Activated CD8-positive, alpha-beta T cell treated with anti-CD3 and anti-CD28 coated beads for 36 hours (primary cell): ENCODE data around the gene CACNB3. TPM values are rescaled to one million over a fixed set of nuclear protein-coding genes. Genes with fewer than 3 reads are reported as not detected.
A peak's percentile ranks its signal among the peaks of the same experiment; 100 is the strongest.

Experiments used
- ATAC-seq: fragments of 200-7000 bp; cut with Tn5 transposase; one replicate; pipeline ENCODE4 v1.10.0; 2021; ENCODE audit warnings: mild to moderate bottlenecking, moderate library complexity
- CTCF ChIA-PET: fragments of 350-600 bp; sonication (Branson Sonifier 250); formaldehyde crosslinking; loops from one replicate; lab custom pipeline; 2021; ENCODE audit warnings: antibody characterized with exemption; lab: Charles Lee
- POLR2A ChIA-PET: fragments of 350-600 bp; sonication (Branson Sonifier 250); formaldehyde crosslinking; loops from one replicate; lab custom pipeline; 2021; ENCODE audit warnings: antibody characterized with exemption; lab: Charles Lee
- DNase-seq: peaks from one replicate; pipeline ENCODE4 v3.0.0-alpha.2; 2020
- H3K27ac Mint-ChIP-seq: one replicate; pipeline ENCODE4 v1.8.0; 2021; ENCODE audit warnings: mild to moderate bottlenecking, mixed read lengths
- H3K27me3 Mint-ChIP-seq: one replicate; pipeline ENCODE4 v1.8.0; 2021; ENCODE audit warnings: mixed read lengths
- H3K36me3 Mint-ChIP-seq: one replicate; pipeline ENCODE4 v1.8.0; 2021; ENCODE audit warnings: low read depth, mixed read lengths
- H3K4me1 Mint-ChIP-seq: one replicate; pipeline ENCODE4 v1.8.0; 2021; ENCODE audit warnings: low read depth, mixed read lengths
- H3K4me3 Mint-ChIP-seq: one replicate; pipeline ENCODE4 v1.8.0; 2021; ENCODE audit warnings: mild to moderate bottlenecking, moderate library complexity, mixed read lengths
- H3K9me3 Mint-ChIP-seq: one replicate; pipeline ENCODE4 v1.8.0; 2021; ENCODE audit warnings: mixed read lengths
- intact Hi-C: fragments of 100-400 bp; cut with micrococcal nuclease; formaldehyde crosslinking; loops from one replicate; pipeline ENCODE4 v1.10.0; 2022
- total RNA-seq, 2 experiments: library from RNA; stranded (reverse); gene quantifications; one replicate each; pipeline ENCODE4 v1.2.3, GENCODE V29; 2021
- TF ChIP-seq, protein P1 (sequence below): fragments of 200-600 bp; IDR thresholded peaks from one replicate; pipeline ENCODE4 v1.8.0; 2022; ENCODE audit warnings: antibody characterized with exemption, mild to moderate bottlenecking

Gene CACNB3
- total RNA-seq, 2 experiments from 2014 or later = 7.7 to 8.2 TPM

DNA sequence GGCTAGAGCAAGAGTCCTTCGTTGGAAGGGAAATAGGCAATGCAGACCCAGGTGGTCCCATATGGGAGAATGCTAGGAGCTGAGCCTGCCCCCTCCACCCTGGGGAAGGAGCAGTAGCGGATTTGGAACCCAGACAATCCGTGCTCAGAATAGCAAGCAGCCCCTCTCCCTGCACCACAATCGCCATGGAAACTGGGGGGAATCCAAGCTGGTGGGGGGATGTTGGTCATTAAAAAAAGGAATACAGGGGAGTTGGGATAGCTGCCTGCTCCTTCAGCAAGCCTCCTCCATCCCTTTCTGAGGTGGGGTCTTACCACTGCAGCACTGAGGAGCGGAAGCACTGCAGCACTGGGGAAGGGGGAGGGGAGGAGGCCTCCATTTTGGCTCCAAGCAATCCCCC lies 44.5 kb downstream of the CACNB3 start:
- ChIA-PET POLR2A (interaction anchor here (2.3 to 7.4 kb wide), 2 partner anchors 11 to 61 kb away, joined by 8 to 56 read pairs; partner anchors contain the start of gene DDX23), CTCF (interaction anchor here (1.3 to 9.2 kb wide), 2 partner anchors 11 to 42 kb away, joined by 6 to 103 read pairs; partner anchors contain the start of gene DDX23)
- H3K9me3 Mint-ChIP-seq = no peaks in the 10 kb centered on the region
- ATAC-seq (no peak), DNase-seq (no peak)
- H3K36me3 Mint-ChIP-seq = no peaks in the 10 kb centered on the region
- no peak overlapping the region for H3K27ac Mint-ChIP-seq
- TF ChIP-seq, protein P1, sequence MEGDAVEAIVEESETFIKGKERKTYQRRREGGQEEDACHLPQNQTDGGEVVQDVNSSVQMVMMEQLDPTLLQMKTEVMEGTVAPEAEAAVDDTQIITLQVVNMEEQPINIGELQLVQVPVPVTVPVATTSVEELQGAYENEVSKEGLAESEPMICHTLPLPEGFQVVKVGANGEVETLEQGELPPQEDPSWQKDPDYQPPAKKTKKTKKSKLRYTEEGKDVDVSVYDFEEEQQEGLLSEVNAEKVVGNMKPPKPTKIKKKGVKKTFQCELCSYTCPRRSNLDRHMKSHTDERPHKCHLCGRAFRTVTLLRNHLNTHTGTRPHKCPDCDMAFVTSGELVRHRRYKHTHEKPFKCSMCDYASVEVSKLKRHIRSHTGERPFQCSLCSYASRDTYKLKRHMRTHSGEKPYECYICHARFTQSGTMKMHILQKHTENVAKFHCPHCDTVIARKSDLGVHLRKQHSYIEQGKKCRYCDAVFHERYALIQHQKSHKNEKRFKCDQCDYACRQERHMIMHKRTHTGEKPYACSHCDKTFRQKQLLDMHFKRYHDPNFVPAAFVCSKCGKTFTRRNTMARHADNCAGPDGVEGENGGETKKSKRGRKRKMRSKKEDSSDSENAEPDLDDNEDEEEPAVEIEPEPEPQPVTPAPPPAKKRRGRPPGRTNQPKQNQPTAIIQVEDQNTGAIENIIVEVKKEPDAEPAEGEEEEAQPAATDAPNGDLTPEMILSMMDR = no peak
- intact Hi-C loops = no loop called here
- no peak overlapping the region for H3K4me3 Mint-ChIP-seq
- H3K27me3 Mint-ChIP-seq = peaks cover 24% of the 10 kb centered on the region
- H3K4me1 Mint-ChIP-seq = peaks cover 21% of the 10 kb centered on the region

GRCh38 chr12:48863291-48863690 lies 45.0 kb downstream of the CACNB3 start:
- ChIA-PET POLR2A (interaction anchor here (2.3 to 7.4 kb wide), 2 partner anchors 11 to 61 kb away, joined by 8 to 56 read pairs; partner anchors contain the start of gene DDX23), CTCF (interaction anchor here (1.3 to 9.2 kb wide), 2 partner anchors 11 to 41 kb away, joined by 6 to 103 read pairs; partner anchors contain the start of gene DDX23)
- Mint-ChIP-seq H3K9me3 (no peaks in the 10 kb centered on the region), H3K4me3 (no peak overlapping the region), H3K27me3 (peaks cover 24% of the 10 kb centered on the region), H3K36me3 (no peaks in the 10 kb centered on the region), H3K27ac (no peak overlapping the region), H3K4me1 (peaks cover 21% of the 10 kb centered on the region)
- intact Hi-C loops = no loop called here
- DNase-seq (no peak), ATAC-seq (no peak)
- TF ChIP-seq, protein P1 = no peak

DNA sequence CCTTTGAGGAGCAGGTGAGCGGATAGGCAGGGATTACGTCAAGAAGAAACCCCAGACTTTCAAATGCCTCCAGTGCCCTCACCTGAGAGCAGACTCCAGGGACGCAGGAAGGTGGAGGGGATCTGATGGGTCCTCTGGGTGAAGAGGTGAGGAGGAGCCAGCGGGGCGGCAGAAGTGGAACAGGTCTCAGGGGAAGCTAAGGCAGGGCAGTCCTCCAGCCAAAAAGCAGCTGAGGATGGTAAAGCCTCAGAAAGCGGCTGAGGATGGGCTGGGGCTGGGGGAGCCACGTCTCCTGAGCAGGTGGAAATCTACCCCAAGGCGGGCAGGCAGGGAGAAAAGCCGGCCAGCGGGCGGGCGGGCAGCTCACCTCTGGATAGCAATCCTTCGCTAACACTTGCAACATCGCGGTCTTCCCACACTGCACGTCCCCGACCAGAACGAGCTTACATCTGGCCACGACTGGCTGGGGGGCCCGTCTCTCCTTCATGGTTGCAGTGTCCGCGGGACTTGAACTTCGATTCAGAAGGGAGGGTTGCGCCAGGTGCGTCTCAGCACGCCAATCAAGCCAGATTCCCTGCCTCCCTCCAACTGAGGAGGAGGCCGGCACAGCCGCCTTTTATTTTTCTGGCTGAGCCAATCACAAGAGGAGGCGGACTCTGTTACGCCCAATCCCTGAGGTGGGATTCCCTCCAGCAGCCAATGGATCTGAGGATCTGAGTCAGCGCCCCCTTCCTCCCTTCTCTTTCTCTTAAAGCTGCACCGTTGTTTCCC lies 47.2 kb downstream of the CACNB3 start, which contains the start of gene RND1:
Gene RND1 (minus strand): TSS at position 590 of the 771 bp plus-strand sequence. CDS start 103 bp downstream, at position 487.
- intact Hi-C loops = no loop called here
- TF ChIP-seq, protein P1 = no peak
- POLR2A ChIA-PET = interaction anchor here (0.6 to 7.4 kb wide), 10 partner anchors 9 to 265 kb away, joined by 3 to 56 read pairs (median 3); partner anchors contain the start of genes DDX23, FKBP11 and TUBA1B
- peak within 1 kb of the TSS; percentile 79 for H3K27ac Mint-ChIP-seq
- peaks cover 24% of the 10 kb centered on the region for H3K27me3 Mint-ChIP-seq
- H3K4me3 Mint-ChIP-seq = peak within 1 kb of the TSS; percentile 84
- ATAC-seq = peak; percentile 94
- DNase-seq = peak; percentile 91
- H3K36me3 Mint-ChIP-seq = no peaks in the 10 kb centered on the region
- CTCF ChIA-PET = interaction anchor here (1.0 to 9.2 kb wide), 15 partner anchors 9 to 199 kb away, joined by 3 to 103 read pairs (median 4); partner anchors contain the start of genes DDX23, FKBP11 and WNT1
- H3K4me1 Mint-ChIP-seq = peaks cover 21% of the 10 kb centered on the region
- H3K9me3 Mint-ChIP-seq = no peaks in the 10 kb centered on the region

- Mint-ChIP-seq H3K27ac (peak overlapping the region; percentile 79), H3K4me3 (peak overlapping the region; percentile 84), H3K4me1 (peaks cover 18% of the 10 kb centered on the region), H3K27me3 (peaks cover 24% of the 10 kb centered on the region), H3K9me3 (no peaks in the 10 kb centered on the region), H3K36me3 (no peaks in the 10 kb centered on the region)
- intact Hi-C loops = no loop called here
- TF ChIP-seq, protein P1 = no peak
- POLR2A ChIA-PET = interaction anchor here (0.5 to 7.4 kb wide), 6 partner anchors 10 to 265 kb away, joined by 3 to 56 read pairs (median 5); partner anchors contain the start of genes DDX23, FKBP11 and TUBA1B
- CTCF ChIA-PET = interaction anchor here (1.1 to 9.2 kb wide), 12 partner anchors 10 to 198 kb away, joined by 3 to 103 read pairs (median 6); partner anchors contain the start of genes DDX23, FKBP11 and WNT1
- DNase-seq (no peak), ATAC-seq (peak; percentile 77)
Measured at GRCh38 chr12:48866052-48866711, 47.9 kb downstream of the CACNB3 start.
